Breast epithelium (tissue), 4 donors: ENCODE measurements around the gene DHRS3. TPM values are rescaled to one million over a fixed set of nuclear protein-coding genes. Genes with fewer than 3 reads are reported as not detected.

ENCODE experiments used
- DNase-seq, 2 donors: peaks; one replicate each; pipeline ENCODE4 v3.0.0-alpha.2; 2019; ENCODE audit warnings: low spot score in 2 of 2
- H3K27ac ChIP-seq, 2 donors: fragments of 200-600 bp; sonication (generic) in 1 of 2; one replicate each; pipeline ENCODE4 v1.5.1; 2016 to 2019; ENCODE audit warnings: mild to moderate bottlenecking in 1 of 2
- H3K27me3 ChIP-seq, 2 donors: fragments of 200-600 bp; sonication (generic) in 1 of 2; one replicate each; pipeline versions ENCODE4 v1.5.1 to v1.6.0; 2017 to 2019; ENCODE audit warnings: control low read depth in 1 of 2, mild to moderate bottlenecking in 1 of 2
- H3K36me3 ChIP-seq: fragments of 200-600 bp; one replicate; pipeline ENCODE4 v1.5.1; 2019
- H3K4me1 ChIP-seq, 2 donors: fragments of 200-600 bp; sonication (generic); one replicate each; pipeline ENCODE4 v1.5.1; 2016 to 2019; ENCODE audit warnings: control low read depth in 1 of 2
- H3K4me3 ChIP-seq, 3 donors: fragments of 200-600 bp; sonication (generic); 1 replicate in 2 of 3; 2 replicates in 1 of 3; pipeline ENCODE4 v1.5.1; 2016 to 2019; ENCODE audit warnings: mild to moderate bottlenecking in 3 of 3, moderate library complexity in 2 of 3
- H3K9me3 ChIP-seq, 2 donors: fragments of 200-600 bp; sonication (generic) in 1 of 2; one replicate each; pipeline ENCODE4 v1.5.1; 2016 to 2019; ENCODE audit warnings: control low read depth in 1 of 2
- CTCF ChIP-seq, 3 donors: fragments of 450-650 bp; IDR thresholded peaks; one replicate each; pipeline ENCODE4 v1.5.1; 2016 to 2017; ENCODE audit warnings: antibody characterized with exemption in 3 of 3, mild to moderate bottlenecking in 3 of 3, moderate library complexity in 3 of 3
- POLR2A ChIP-seq: fragments of 450-650 bp; IDR thresholded peaks from one replicate; pipeline ENCODE4 v1.6.1; 2016; ENCODE audit warnings: antibody characterized with exemption, mild to moderate bottlenecking, moderate library complexity
- POLR2AphosphoS5 ChIP-seq, 3 donors: sonication (generic); formaldehyde crosslinking; IDR thresholded peaks; one replicate each; pipeline ENCODE4 v1.6.1; 2017; ENCODE audit warnings: antibody characterized with exemption in 3 of 3
- intact Hi-C: fragments of 100-400 bp; cut with DNase I; formaldehyde crosslinking; loops from one replicate; pipeline ENCODE4 v1.15.1; 2023; ENCODE audit warnings: low total_unique reads
- total RNA-seq, 3 donors: library from RNA; depleted of rRNA; stranded (reverse); fragments of >200 nt; gene quantifications; one replicate each; pipeline ENCODE4 v1.1.0, GENCODE V29; 2016

The DHRS3 gene
- total RNA-seq, 3 donors from 2014 or later, result 109 to 151 (median 117) TPM

DNA sequence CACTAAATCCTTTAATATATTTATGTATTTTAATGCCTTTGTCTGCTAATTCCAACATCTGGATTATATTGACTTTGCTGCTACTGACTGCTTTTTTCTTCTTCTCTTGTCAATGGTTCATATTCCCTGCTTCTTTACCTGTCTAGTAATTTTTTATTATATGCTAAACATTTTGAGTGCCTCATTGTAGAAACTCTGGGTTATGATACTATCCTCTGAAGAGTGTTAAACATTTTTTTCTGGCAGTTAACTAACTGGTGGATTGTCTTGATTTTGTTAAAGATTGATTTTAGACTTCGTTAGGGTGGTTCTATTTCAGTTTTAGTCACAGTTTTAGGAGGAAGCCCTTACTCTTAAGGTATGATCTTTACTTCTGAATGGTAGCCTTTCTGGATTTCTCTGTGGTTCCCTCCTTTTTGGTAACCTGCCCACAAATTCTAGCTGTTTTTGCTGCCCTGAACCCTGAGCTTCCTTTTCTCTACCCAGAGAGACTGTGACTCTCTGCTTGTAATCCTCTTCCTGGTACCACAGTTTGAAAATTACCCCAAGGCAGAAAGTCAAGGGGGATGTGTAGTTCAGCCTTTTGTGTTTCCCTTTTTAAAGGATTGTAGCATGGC, 81.9 kb downstream of the DHRS3 start:
- Histone ChIP-seq H3K4me1 (peaks cover 0 to 5% of the 10 kb centered on the region in 2 donors), H3K27ac (no peak overlapping the region), H3K4me3 (no peak overlapping the region), H3K36me3 (no peaks in the 10 kb centered on the region), H3K27me3 (no peaks in the 10 kb centered on the region), H3K9me3 (no peaks in the 10 kb centered on the region)
- no peak for TF ChIP-seq POLR2AphosphoS5 (IDR thresholded peaks at IDR 0.05)
- no peak for TF ChIP-seq POLR2A
- no peak for TF ChIP-seq CTCF (IDR thresholded peaks at IDR 0.05)
- DNase-seq, result no peak
- intact Hi-C loops, result no loop called here

DNA sequence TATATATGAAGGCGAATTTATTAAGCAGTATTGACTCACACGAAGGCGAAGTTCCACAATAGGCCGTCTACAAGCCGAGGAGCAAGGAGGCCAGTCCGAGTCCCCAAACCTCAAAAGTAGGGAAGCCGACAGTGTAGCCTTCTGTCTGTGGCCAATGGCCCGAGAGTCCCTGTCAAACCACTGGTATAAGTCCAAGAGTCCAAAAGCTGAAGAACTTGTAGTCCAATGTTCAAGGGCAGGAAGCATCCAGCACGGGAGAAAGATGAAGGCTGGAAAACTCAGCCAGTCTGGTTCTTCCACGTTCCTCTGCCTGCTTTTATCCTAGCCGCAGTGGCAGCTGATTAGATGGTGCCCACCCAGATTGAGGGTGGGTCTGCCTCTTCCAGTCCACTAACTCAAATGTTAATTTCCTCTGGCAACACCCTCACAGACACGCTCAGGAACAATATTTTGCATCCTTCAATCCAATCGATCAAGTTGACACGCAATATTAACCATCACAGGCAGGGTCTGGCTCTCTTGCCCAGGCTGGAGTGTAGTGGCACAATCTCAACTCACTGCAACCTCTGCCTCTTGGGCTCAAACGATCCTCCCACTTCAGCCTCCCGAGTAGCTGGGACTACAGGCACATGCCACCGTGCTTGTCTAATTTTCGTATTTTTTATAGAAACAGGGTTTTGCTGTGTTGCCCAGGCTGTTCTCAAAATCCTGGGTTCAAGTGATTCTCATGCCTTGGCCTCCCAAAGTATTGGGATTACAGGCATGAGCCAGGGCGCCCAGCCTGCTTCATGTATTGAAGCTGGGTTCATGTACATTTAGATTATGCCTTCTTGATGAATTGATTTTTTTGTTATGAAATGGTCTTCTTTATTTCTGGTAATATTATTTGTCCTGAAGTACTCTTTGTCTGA, 85.3 kb downstream of the DHRS3 start:
- H3K27ac ChIP-seq, result no peak overlapping the region
- H3K27me3 ChIP-seq, result no peaks in the 10 kb centered on the region
- TF ChIP-seq CTCF (IDR thresholded peaks at IDR 0.05), result no peak
- no peak for TF ChIP-seq POLR2A
- no peak for TF ChIP-seq POLR2AphosphoS5 (IDR thresholded peaks at IDR 0.05)
- no peaks in the 10 kb centered on the region for H3K4me1 ChIP-seq
- no peak for DNase-seq
- H3K4me3 ChIP-seq, result no peak overlapping the region
- H3K9me3 ChIP-seq, result no peaks in the 10 kb centered on the region
- H3K36me3 ChIP-seq, result no peaks in the 10 kb centered on the region
- intact Hi-C loops, result no loop called here

- no peak for TF ChIP-seq POLR2A
- TF ChIP-seq POLR2AphosphoS5 (IDR thresholded peaks at IDR 0.05), result no peak
- TF ChIP-seq CTCF (IDR thresholded peaks at IDR 0.05), result no peak
- H3K9me3 ChIP-seq, result no peaks in the 10 kb centered on the region
- H3K27ac ChIP-seq, result no peak overlapping the region
- H3K27me3 ChIP-seq, result no peaks in the 10 kb centered on the region
- no peak overlapping the region for H3K4me3 ChIP-seq
- DNase-seq, result no peak
- intact Hi-C loops, result no loop called here
- no peaks in the 10 kb centered on the region for H3K4me1 ChIP-seq
- H3K36me3 ChIP-seq, result no peaks in the 10 kb centered on the region
These were observed 86.9 kb downstream of the DHRS3 start for GRCh38 chr1:12531179-12531499.

GRCh38 chr1:12530462-12531178, 87.4 kb downstream of the DHRS3 start:
- intact Hi-C loops, result no loop called here
- Histone ChIP-seq H3K27ac (no peak overlapping the region), H3K36me3 (no peaks in the 10 kb centered on the region), H3K4me1 (no peaks in the 10 kb centered on the region), H3K9me3 (no peaks in the 10 kb centered on the region), H3K4me3 (no peak overlapping the region), H3K27me3 (no peaks in the 10 kb centered on the region)
- no peak for DNase-seq
- TF ChIP-seq CTCF (IDR thresholded peaks at IDR 0.05), result no peak
- no peak for TF ChIP-seq POLR2AphosphoS5 (IDR thresholded peaks at IDR 0.05)
- no peak for TF ChIP-seq POLR2A
